GM21526 (cell line): Measurements from ENCODE around the gene MYLK.

Source experiments
- ATAC-seq: cut with Tn5 transposase; IDR thresholded peaks from one replicate; pipeline ENCODE4 v1.9.1; 2021; ENCODE audit warnings: moderate library complexity; ENCODE audit not compliant: unreplicated experiment, low FRiP score

The MYLK gene

DNA sequence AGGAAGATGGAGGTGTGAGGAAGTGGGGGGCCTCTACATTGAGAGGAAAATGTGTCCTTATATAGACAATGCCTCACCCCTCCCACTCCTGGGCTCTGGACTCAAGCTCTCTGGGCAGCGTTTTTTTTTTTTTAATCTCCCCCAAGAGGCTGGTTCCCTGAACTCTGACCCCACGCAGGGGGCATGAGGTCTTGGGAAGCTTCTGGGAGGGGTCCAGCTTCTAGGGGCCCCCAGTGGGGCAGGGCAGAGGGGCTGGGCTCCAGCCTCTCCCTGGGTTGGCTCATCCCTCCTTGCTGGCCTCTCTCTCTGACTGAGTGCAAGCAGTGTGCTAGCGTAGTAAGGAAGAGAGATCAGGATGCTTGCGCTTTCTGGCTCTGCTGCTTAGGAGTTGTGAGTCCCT, 197.9 kb downstream of the MYLK start:
- no peak for ATAC-seq

DNA sequence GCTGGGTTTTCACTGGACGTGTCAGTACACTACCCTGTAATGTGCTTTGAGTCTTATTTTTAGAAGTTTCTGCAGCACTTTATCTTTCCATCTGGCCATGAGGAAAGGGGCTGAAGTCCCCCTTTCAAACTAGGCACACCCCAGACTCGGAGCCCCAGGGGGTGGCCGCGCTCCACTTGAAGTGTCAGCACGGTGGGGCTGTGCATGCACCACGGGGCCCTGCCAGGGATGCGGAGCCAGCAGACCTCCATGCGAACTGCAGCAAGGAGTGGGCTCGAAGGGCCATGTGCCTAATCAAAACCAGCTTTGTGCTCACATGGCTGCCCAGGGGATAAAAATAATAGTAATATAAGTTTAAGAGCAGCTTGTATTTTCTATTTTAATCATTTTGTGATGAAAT, 198.4 kb downstream of the MYLK start:
- no peak for ATAC-seq

DNA sequence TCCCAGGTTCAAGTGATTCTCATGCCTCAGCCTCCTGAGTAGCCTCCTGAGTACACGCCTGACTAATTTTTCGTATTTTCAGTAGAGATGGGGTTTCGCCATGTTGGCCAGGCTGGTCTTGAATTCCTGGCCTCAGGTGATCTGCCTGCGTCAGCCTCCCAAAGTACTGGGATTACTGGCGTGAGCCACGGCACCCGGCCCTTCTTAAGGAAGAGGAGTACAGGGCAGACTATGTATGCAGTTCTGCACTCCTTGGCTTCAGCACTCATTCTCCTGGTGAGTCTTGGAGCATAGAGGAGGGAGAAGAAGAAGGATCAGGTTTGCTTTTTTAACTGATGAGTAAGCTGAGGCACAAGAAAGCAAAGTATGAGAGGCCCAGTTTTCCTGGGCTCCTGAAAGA, 199.5 kb downstream of the MYLK start:
- no peak for ATAC-seq

- ATAC-seq, result no peak
These were observed 199.9 kb downstream of the MYLK start for GRCh38 chr3:123684209-123684608.

DNA sequence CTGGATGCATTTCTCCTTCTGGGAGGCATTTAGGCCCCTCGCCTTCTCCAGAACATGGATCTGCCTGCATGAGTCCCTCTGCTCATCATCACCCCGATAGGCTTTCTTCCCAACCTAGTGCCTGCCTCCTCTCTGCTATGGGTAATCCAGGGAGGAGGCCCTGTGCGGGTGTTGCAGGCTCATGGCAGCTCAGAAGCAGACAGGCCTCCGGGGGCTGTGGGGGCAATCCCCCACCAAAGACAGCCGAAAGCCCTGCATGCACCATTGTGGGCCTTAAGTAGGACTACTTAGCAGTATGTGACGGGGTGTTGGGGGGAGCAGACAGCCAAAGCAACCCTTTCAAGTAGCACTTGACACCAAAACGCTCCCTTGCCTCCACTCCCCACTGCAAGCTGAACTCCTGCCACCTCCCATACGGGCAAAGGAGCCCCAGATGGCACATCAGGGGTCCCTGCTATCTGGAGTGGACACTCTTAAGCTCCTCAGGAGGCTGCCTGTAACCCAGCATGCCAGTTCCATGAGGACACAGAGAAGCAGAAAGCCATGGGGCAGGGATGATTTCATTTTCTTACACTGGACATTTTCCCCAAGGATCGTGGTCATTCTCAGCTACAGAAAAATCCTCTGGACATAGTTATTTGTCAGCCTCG, 200.5 kb downstream of the MYLK start:
- ATAC-seq, result no peak

DNA sequence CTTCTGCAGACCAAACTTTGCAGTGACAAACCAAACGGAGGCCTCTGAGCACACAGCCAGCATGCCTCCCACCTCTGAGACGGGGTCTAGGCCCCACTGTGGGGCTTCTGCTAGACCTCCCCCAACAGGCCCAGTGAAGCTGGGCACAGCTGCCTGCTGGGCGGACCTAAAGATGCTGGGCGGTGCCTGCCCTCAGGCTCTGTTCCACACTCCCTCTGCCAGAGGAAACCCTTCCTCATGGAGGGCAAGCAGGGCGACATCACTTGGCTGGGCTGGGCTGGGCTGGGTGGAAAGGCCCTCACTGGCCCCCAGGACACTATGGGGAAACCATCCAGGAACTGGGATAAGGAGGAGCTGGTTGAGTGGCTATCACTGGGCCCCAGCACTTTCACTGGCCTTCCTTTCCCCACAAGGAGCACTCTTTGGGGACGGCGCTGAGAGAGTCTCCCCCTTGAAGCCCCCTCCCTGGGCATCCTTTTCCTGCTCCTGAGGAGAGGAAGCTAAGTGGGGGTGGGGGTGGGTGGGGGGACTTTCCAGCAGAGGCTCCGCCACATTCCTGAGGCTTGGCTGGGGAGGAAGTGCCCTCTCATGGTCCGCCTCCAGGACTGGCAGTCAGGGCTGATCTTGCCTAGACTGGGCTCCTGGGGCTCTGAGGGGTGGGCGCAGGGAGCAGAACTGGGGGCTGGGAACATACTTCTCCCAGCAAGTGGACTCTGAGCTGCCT, 201.2 kb downstream of the MYLK start:
- ATAC-seq, result no peak

DNA sequence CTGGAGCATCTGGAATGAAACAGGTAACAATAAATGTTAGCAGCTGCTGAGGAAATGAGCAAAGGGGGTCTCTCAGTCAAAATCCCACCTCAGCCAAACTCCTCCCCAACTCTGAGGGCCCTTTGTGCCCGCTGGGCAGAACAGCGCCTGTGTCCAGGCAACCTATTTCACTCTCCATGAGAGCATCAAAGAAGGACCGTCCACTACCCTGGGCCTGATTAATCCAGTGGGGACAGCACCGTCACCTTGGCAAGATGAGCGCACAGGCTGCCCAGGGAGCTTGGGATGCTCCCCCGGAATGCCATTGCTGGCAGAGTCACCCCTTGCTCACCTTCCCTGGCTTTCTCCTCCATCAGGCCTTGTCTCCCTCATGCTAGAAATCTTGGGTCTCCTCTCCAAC, 201.8 kb downstream of the MYLK start:
- no peak for ATAC-seq

DNA sequence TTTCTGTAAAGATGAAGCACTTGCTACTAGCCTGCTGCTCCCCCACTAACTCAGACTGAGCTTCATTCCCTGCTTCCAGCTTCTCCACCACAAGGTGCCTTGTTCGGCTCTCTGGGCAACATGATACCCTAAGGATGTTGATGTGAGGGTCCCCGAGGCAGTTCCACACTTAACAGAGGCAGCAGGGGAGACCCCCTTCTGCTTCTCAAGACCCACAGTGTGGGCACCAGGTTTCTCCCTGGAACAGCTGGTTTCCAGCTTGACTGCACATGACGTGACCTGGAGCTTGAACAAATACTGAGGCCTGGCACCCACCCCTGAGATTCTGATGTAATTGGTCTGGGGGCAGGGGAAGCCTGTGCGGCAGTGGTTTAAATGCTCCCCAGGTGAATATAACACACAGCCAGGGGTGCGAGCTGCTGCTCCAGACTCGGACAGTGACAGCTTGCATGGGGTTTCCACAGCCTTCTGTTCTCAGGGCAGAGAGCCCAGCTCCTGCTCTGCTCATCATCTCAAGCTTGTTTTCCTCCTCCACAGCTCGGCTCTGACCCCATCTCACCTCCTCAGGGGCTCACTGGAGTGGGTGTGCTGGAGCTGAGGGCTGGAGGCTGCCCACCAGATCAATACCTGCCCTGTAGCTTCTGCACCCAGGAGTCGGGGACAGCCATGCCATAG, 204.3 kb downstream of the MYLK start:
- ATAC-seq, result no peak

DNA sequence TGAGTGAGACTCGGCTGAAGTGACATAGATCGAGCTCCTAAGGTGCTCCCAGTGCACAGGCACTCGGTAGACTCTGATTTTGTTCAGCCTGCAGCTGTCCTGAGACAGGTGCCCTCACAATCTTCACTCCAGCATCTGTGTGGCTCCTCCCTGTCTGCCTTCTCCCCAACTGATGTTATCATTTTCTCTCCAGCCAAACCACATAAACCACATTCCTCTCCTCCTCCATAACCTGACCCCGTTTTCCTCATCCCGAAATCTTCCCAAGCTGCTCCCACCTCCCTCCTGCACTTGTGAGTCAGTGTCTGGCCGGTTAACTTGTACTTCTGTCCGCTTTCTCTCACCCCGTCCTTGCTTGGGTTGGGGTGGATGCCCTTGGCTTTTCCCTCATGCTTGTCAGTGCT, 206.0 kb downstream of the MYLK start:
- no peak for ATAC-seq

- no peak for ATAC-seq
These were observed 211.5 kb downstream of the MYLK start for GRCh38 chr3:123672429-123673146.

DNA sequence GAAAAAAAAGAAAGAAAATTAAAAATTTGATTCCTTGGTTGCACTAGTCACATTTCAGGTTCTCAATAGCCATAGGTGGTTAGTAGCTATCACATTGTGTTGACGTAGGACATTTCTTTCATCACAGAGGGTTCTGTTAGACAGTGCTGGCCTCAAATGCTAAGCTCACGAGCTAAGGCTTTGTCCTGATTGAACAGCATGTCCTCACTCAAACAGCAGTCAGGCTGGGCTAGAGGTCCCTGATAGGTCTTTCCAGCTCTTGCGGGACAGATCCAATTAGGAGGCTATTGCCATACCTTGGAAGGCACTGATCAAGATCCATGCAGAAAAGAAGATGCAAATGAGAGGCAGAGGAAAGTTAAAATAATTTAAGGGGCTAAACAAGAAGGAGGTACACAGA, 213.4 kb downstream of the MYLK start:
- no peak for ATAC-seq

- ATAC-seq, result no peak
These were observed 215.2 kb downstream of the MYLK start for GRCh38 chr3:123668906-123669305.

DNA sequence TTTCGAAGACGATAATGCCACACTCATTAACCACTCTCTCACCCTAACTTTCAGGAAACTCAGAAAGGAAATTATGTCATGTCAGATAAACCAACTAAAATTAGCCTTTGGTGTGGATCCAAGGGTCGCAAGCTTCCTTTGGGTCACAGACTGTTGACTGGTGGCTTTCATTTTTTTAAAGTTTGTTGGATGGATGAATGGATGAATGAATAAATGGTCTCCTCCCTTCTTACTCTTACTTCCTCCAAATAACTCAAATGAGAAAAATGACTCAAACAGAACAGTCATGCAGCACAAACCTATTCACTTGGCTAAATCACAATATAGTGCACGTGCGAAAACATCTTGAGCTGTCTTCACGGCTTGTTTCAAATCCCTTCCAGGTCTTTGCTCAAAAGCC, 216.3 kb downstream of the MYLK start:
- ATAC-seq, result no peak

DNA sequence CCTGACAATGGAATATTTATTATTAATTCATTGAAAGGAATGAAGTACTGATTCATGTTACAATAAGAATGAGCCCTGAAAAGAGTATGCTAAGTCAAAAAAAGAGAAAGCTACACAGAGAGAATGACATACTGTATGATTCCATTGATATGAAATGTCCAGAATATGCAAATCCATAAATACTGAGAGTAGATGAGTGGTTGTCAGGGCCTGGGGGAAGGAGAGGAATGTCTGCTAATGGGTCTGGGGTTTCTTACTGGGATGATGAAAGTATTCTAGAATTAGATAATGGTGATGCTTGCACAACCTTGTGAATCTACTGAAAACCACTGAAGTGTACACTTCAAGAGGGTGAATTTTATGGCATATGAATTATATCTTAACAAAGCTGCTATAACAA, 219.4 kb downstream of the MYLK start:
- ATAC-seq, result no peak

GRCh38 chr3:123663977-123664376, 220.2 kb downstream of the MYLK start:
- no peak for ATAC-seq

- ATAC-seq, result no peak
These were observed 222.2 kb downstream of the MYLK start for GRCh38 chr3:123661973-123662372.

DNA sequence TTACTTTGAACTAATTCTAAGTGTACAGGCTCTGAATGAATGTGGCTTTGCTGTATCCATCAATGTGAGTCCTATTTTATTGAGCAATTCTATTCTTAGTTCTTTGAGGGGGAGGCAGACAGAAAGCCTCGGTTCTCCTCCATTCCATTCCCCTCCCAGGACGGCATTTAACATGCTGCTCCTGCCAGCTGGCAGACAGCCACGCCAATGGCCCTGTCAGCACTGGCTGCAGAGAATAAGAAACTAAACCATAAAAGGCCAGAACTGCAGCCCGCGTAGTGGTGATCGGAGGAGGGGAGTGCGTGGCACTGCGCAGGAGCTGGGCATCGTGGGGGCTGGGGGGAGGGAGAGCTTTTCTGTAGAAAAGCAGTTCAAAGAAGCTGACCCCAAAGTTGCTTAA, 223.2 kb downstream of the MYLK start:
- no peak for ATAC-seq

GRCh38 chr3:123660141-123660675, 223.9 kb downstream of the MYLK start:
- ATAC-seq, result no peak

- ATAC-seq, result no peak
These were observed 225.3 kb downstream of the MYLK start for GRCh38 chr3:123658852-123659206.

GRCh38 chr3:123658118-123658851, 225.8 kb downstream of the MYLK start:
- no peak for ATAC-seq
